Tibial artery (tissue), 4 donors: ENCODE results near the gene CEP170.

Experiments
- DNase-seq, 2 donors: peaks; one replicate each; pipeline ENCODE4 v3.0.0-alpha.2; 2019
- H3K27ac ChIP-seq, 2 donors: fragments of 200-600 bp; sonication (generic) in 1 of 2; 1 replicate in 1 of 2; 2 replicates in 1 of 2; pipeline ENCODE4 v1.5.1; 2018 to 2019; ENCODE audit warnings: mild to moderate bottlenecking in 1 of 2
- H3K27me3 ChIP-seq, 2 donors: fragments of 200-600 bp; sonication (generic) in 1 of 2; one replicate each; pipeline versions ENCODE4 v1.5.1 to v1.6.0; 2016 to 2019
- H3K36me3 ChIP-seq, 3 donors: fragments of 200-600 bp; sonication (generic) in 2 of 3; one replicate each; pipeline ENCODE4 v1.5.1; 2016 to 2019; ENCODE audit warnings: mild to moderate bottlenecking in 2 of 3
- H3K4me1 ChIP-seq, 4 donors: fragments of 200-600 bp; sonication (generic) in 2 of 4; 1 replicate in 3 of 4; 2 replicates in 1 of 4; pipeline ENCODE4 v1.5.1; 2016 to 2019
- H3K4me3 ChIP-seq, 2 donors: fragments of 200-600 bp; sonication (generic) in 1 of 2; 1 replicate in 1 of 2; 2 replicates in 1 of 2; pipeline ENCODE4 v1.5.1; 2018 to 2019; ENCODE audit warnings: mild to moderate bottlenecking in 2 of 2
- H3K9me3 ChIP-seq, 3 donors: fragments of 200-600 bp; sonication (generic) in 1 of 3; one replicate each; pipeline ENCODE4 v1.5.1; 2016 to 2019
- CTCF ChIP-seq, 2 experiments: fragments of 200-600 bp in 1 of 2; fragments of 450-650 bp in 1 of 2; IDR thresholded peaks; one replicate each; pipeline ENCODE4 v1.5.1; 2017 to 2019; ENCODE audit warnings: antibody characterized with exemption in 2 of 2, mild to moderate bottlenecking in 1 of 2, moderate library complexity in 1 of 2
- intact Hi-C: fragments of 100-400 bp; cut with DNase I; formaldehyde crosslinking; loops from one replicate; pipeline ENCODE4 v1.15.0; 2023; ENCODE audit warnings: low total_unique reads

The CEP170 gene

GRCh38 chr1:243268751-243269460 is 13.8 kb upstream of the CEP170 start:
- no peak for DNase-seq

GRCh38 chr1:243267914-243268653 is 13.0 kb upstream of the CEP170 start:
- H3K36me3 ChIP-seq: peaks cover 0 to 8% (median 0%) of the 10 kb centered on the region in 3 donors
- intact Hi-C loops: no loop called here
- TF ChIP-seq CTCF (IDR thresholded peaks at IDR 0.05): no peak
- peaks cover 0 to 34% (median 11%) of the 10 kb centered on the region in 4 donors for H3K4me1 ChIP-seq
- no peak for DNase-seq
- no peaks in the 10 kb centered on the region for H3K9me3 ChIP-seq
- H3K27me3 ChIP-seq: no peaks in the 10 kb centered on the region
- H3K27ac ChIP-seq: peak overlapping the region; percentile 11 to 18
- H3K4me3 ChIP-seq: no peak overlapping the region

More at GRCh38 chr1:243268751-243269460, 13.8 kb upstream of the CEP170 start:
- intact Hi-C loops: no loop called here
- Histone ChIP-seq H3K9me3 (no peaks in the 10 kb centered on the region), H3K36me3 (peaks cover 0 to 8% (median 1%) of the 10 kb centered on the region in 3 donors), H3K4me3 (no peak overlapping the region), H3K27me3 (no peaks in the 10 kb centered on the region), H3K27ac (peak overlapping the region in 1 of 2 donors; percentile 18), H3K4me1 (peaks cover 0 to 41% (median 11%) of the 10 kb centered on the region in 4 donors)
- TF ChIP-seq CTCF (IDR thresholded peaks at IDR 0.05): no peak

GRCh38 chr1:243267471-243267880 is 12.4 kb upstream of the CEP170 start:
- DNase-seq: no peak

GRCh38 chr1:243266231-243266630 is 11.2 kb upstream of the CEP170 start:
- TF ChIP-seq CTCF (IDR thresholded peaks at IDR 0.05): no peak
- DNase-seq: no peak
- H3K9me3 ChIP-seq: no peaks in the 10 kb centered on the region
- no peak overlapping the region for H3K27ac ChIP-seq
- H3K36me3 ChIP-seq: no peaks in the 10 kb centered on the region
- no peak overlapping the region for H3K4me3 ChIP-seq
- no peaks in the 10 kb centered on the region for H3K27me3 ChIP-seq
- intact Hi-C loops: no loop called here
- H3K4me1 ChIP-seq: peaks cover 0 to 33% (median 11%) of the 10 kb centered on the region in 4 donors

More at GRCh38 chr1:243267471-243267880, 12.4 kb upstream of the CEP170 start:
- H3K9me3 ChIP-seq: no peaks in the 10 kb centered on the region
- intact Hi-C loops: no loop called here
- peaks cover 0 to 8% (median 0%) of the 10 kb centered on the region in 3 donors for H3K36me3 ChIP-seq
- H3K27me3 ChIP-seq: no peaks in the 10 kb centered on the region
- H3K27ac ChIP-seq: peak overlapping the region in 1 of 2 donors; percentile 11
- H3K4me3 ChIP-seq: no peak overlapping the region
- H3K4me1 ChIP-seq: peaks cover 0 to 33% (median 11%) of the 10 kb centered on the region in 4 donors
- no peak for TF ChIP-seq CTCF (IDR thresholded peaks at IDR 0.05)

GRCh38 chr1:243264717-243265116 is 9.6 kb upstream of the CEP170 start:
- no peak overlapping the region for H3K27ac ChIP-seq

More at GRCh38 chr1:243264717-243265116, 9.6 kb upstream of the CEP170 start:
- Histone ChIP-seq H3K36me3 (no peaks in the 10 kb centered on the region), H3K4me3 (no peak overlapping the region), H3K27me3 (no peaks in the 10 kb centered on the region), H3K9me3 (no peaks in the 10 kb centered on the region), H3K4me1 (peaks cover 0 to 28% (median 11%) of the 10 kb centered on the region in 4 donors)
- DNase-seq: no peak
- TF ChIP-seq CTCF (IDR thresholded peaks at IDR 0.05): no peak
- intact Hi-C loops: no loop called here
